HEK293T (cell line): ENCODE data around the gene TAS2R41.

Experiments
- CTCF ChIA-PET: fragments of 350-600 bp; formaldehyde crosslinking; extraction: SDS; loops from one replicate; lab custom pipeline; 2021; ENCODE audit warnings: antibody characterized with exemption, inconsistent platforms; lab: Yijun Ruan, JAX
- POLR2A ChIA-PET: fragments of 350-600 bp; formaldehyde crosslinking; extraction: SDS; loops from one replicate; lab custom pipeline; 2020; ENCODE audit warnings: antibody characterized with exemption, inconsistent platforms; lab: Yijun Ruan, JAX
- DNase-seq: peaks from one replicate; pipeline ENCODE4 v3.0.0; 2012; ENCODE audit warnings: mixed read lengths; ENCODE audit errors: extremely low spot score
- ARNT ChIP-seq: fragments of 450-650 bp; IDR thresholded peaks from 2 replicates; pipeline ENCODE4 v1.6.1; 2017; ENCODE audit warnings: mild to moderate bottlenecking
- BHLHE40 ChIP-seq: fragments of 450-650 bp; IDR thresholded peaks from 2 replicates; pipeline ENCODE4 v1.6.1; 2016; ENCODE audit warnings: mild to moderate bottlenecking, moderate library complexity, borderline replicate concordance
- CTBP1 ChIP-seq: fragments of 450-650 bp; IDR thresholded peaks from 2 replicates; pipeline ENCODE4 v1.6.1; 2016; ENCODE audit warnings: borderline replicate concordance
- ELF4 ChIP-seq: fragments of 450-650 bp; IDR thresholded peaks from 2 replicates; pipeline ENCODE4 v1.6.1; 2017; ENCODE audit warnings: antibody characterized with exemption
- FOXA1 ChIP-seq: fragments of 450-650 bp; IDR thresholded peaks from 2 replicates; pipeline ENCODE4 v1.6.1; 2016; ENCODE audit warnings: mild to moderate bottlenecking
- FOXK2 ChIP-seq: fragments of 450-650 bp; IDR thresholded peaks from 2 replicates; pipeline ENCODE4 v1.6.1; 2016; ENCODE audit warnings: mild to moderate bottlenecking
- FOXM1 ChIP-seq: fragments of 450-650 bp; IDR thresholded peaks from 2 replicates; pipeline ENCODE4 v1.6.1; 2017; ENCODE audit warnings: mild to moderate bottlenecking, borderline replicate concordance
- HDGF ChIP-seq: fragments of 450-650 bp; IDR thresholded peaks from 2 replicates; pipeline ENCODE4 v1.6.1; 2017; ENCODE audit warnings: antibody characterized with exemption, borderline replicate concordance
- L3MBTL2 ChIP-seq: fragments of 450-650 bp; conservative IDR thresholded peaks from 2 replicates; pipeline ENCODE4 v1.6.1; 2016; ENCODE audit warnings: mild to moderate bottlenecking
- LEF1 ChIP-seq: fragments of 450-650 bp; IDR thresholded peaks from 2 replicates; pipeline ENCODE4 v1.6.1; 2017; ENCODE audit warnings: mild to moderate bottlenecking, borderline replicate concordance
- NFRKB ChIP-seq: fragments of 450-650 bp; IDR thresholded peaks from 2 replicates; pipeline ENCODE4 v1.6.1; 2016; ENCODE audit warnings: mild to moderate bottlenecking, moderate library complexity
- PKNOX1 ChIP-seq: fragments of 450-650 bp; IDR thresholded peaks from 2 replicates; pipeline ENCODE4 v1.6.1; 2016
- SP1 ChIP-seq: fragments of 450-650 bp; IDR thresholded peaks from 2 replicates; pipeline ENCODE4 v1.6.1; 2017
- SUZ12 ChIP-seq: fragments of 450-650 bp; IDR thresholded peaks from 2 replicates; pipeline ENCODE4 v1.6.1; 2016; ENCODE audit warnings: mild to moderate bottlenecking
- TARDBP ChIP-seq: fragments of 450-650 bp; IDR thresholded peaks from 2 replicates; pipeline ENCODE4 v1.6.1; 2016
- ZNF384 ChIP-seq: fragments of 450-650 bp; IDR thresholded peaks from 2 replicates; pipeline ENCODE4 v1.6.1; 2016

The TAS2R41 gene

GRCh38 chr7:143458263-143458662 is 19.4 kb upstream of the TAS2R41 start:
- no peak for TF ChIP-seq CTBP1
- no peak for TF ChIP-seq L3MBTL2
- TF ChIP-seq SUZ12, result no peak
- ChIA-PET CTCF (no interaction called here), POLR2A (no interaction called here)
- no peak for DNase-seq

- ChIA-PET CTCF (no interaction called here), POLR2A (no interaction called here)
- no peak for TF ChIP-seq LEF1
- no peak for TF ChIP-seq BHLHE40
- TF ChIP-seq HDGF, result no peak
- TF ChIP-seq FOXA1, result no peak
- TF ChIP-seq ARNT, result no peak
- no peak for TF ChIP-seq NFRKB
- TF ChIP-seq ELF4, result no peak
- no peak for TF ChIP-seq SUZ12
- TF ChIP-seq PKNOX1, result no peak
- TF ChIP-seq SP1, result no peak
- TF ChIP-seq CTBP1, result no peak
- no peak for TF ChIP-seq TARDBP
- TF ChIP-seq L3MBTL2, result no peak
- no peak for TF ChIP-seq ZNF384
- TF ChIP-seq FOXM1, result no peak
- TF ChIP-seq FOXK2, result no peak
Measured at GRCh38 chr7:143458681-143459080, 19.0 kb upstream of the TAS2R41 start.

GRCh38 chr7:143459359-143459758 is 18.3 kb upstream of the TAS2R41 start:
- ChIA-PET CTCF (no interaction called here), POLR2A (no interaction called here)
- no peak for DNase-seq
- no peak for TF ChIP-seq BHLHE40
- no peak for TF ChIP-seq LEF1
- TF ChIP-seq CTBP1, result no peak
- no peak for TF ChIP-seq ARNT
- no peak for TF ChIP-seq SUZ12

More at GRCh38 chr7:143458681-143459080, 19.0 kb upstream of the TAS2R41 start:
- DNase-seq, result no peak

GRCh38 chr7:143460271-143460979 is 17.2 kb upstream of the TAS2R41 start:
- no peak for DNase-seq
- ChIA-PET POLR2A (no interaction called here), CTCF (no interaction called here)
- TF ChIP-seq BHLHE40 (no peak), ELF4 (no peak), FOXA1 (no peak), TARDBP (no peak)

- TF ChIP-seq SUZ12 (no peak), LEF1 (no peak), L3MBTL2 (no peak), TARDBP (no peak), SP1 (no peak), BHLHE40 (no peak)
- ChIA-PET POLR2A (no interaction called here), CTCF (no interaction called here)
- no peak for DNase-seq
Measured at GRCh38 chr7:143462045-143462444, 15.6 kb upstream of the TAS2R41 start.

- TF ChIP-seq NFRKB (no peak), HDGF (no peak), FOXA1 (no peak), PKNOX1 (no peak), ARNT (no peak), CTBP1 (no peak), BHLHE40 (no peak), L3MBTL2 (no peak), ZNF384 (no peak), LEF1 (no peak), FOXK2 (no peak), FOXM1 (no peak)
- DNase-seq, result no peak
- CTCF ChIA-PET, result no interaction called here
- POLR2A ChIA-PET, result no interaction called here
Measured at GRCh38 chr7:143463556-143463955, 14.1 kb upstream of the TAS2R41 start.

- TF ChIP-seq ZNF384 (no peak), FOXA1 (no peak), SP1 (no peak), TARDBP (no peak), HDGF (no peak), FOXM1 (no peak), CTBP1 (no peak), ELF4 (no peak), FOXK2 (no peak), L3MBTL2 (no peak), SUZ12 (no peak), LEF1 (no peak), PKNOX1 (no peak), NFRKB (no peak), ARNT (no peak), BHLHE40 (no peak)
- DNase-seq, result no peak
- POLR2A ChIA-PET, result no interaction called here
- CTCF ChIA-PET, result no interaction called here
Measured at GRCh38 chr7:143463957-143464356, 13.7 kb upstream of the TAS2R41 start.
